HepG2 (cell line): ENCODE results near the gene CCSER1. TPM values are rescaled to one million over a fixed set of nuclear protein-coding genes. Genes with fewer than 3 reads are reported as not detected.

Experiments used
- ATAC-seq: fragments of 200-7000 bp; cut with Tn5 transposase; 3 replicates; pipeline ENCODE4 v1.9.1; 2020; ENCODE audit warnings: mild to moderate bottlenecking, moderate library complexity
- BruUV-seq: library from RNA; stranded (reverse); fragments of 400-500 nt; replicated peaks from 2 replicates; lab custom pipeline; 2021; lab: Mats Ljungman, UMichigan
- CTCF ChIA-PET: fragments of 300-600 bp; formaldehyde crosslinking; extraction: SDS; loops from one replicate; lab custom pipeline; 2021; ENCODE audit warnings: low total read pairs, inconsistent platforms, low intra/inter-chr PET ratio; lab: Yijun Ruan, JAX
- POLR2A ChIA-PET: fragments of 350-600 bp; sonication (Branson Sonifier 250); formaldehyde crosslinking; loops from one replicate; lab custom pipeline; 2020; ENCODE audit warnings: antibody characterized with exemption, inconsistent platforms; lab: Yijun Ruan, JAX
- DNase-seq: peaks from one replicate; pipeline ENCODE4 v3.0.0-alpha.2; 2015; ENCODE audit warnings: low spot score
- FAIRE-seq: peaks from 3 replicates; lab custom pipeline; 2011; peaks lifted over from hg19 to GRCh38; lab: Jason Lieb, UNC
- H2AFZ ChIP-seq: one replicate; pipeline ENCODE4 v1.6.1; 2011; ENCODE audit warnings: low read length, inconsistent platforms
- H3K27ac ChIP-seq: fragments of 300-600 bp; 3 replicates; pipeline ENCODE4 v1.8.0; 2011; ENCODE audit warnings: mixed run types, mild to moderate bottlenecking, mixed read lengths, low read length, inconsistent platforms; ENCODE audit not compliant: insufficient read depth; ENCODE audit errors: extremely low read length
- H3K27me3 ChIP-seq, 2 experiments: fragments of 200-600 bp in 1 of 2; 2 replicates in 1 of 2; 3 replicates in 1 of 2; pipeline versions ENCODE4 v1.6.0 to v1.8.0; 2011; ENCODE audit warnings: low read length in 2 of 2, mild to moderate bottlenecking in 2 of 2, moderate library complexity in 2 of 2, inconsistent platforms in 1 of 2; ENCODE audit not compliant: insufficient read depth in 2 of 2, control insufficient read depth in 1 of 2
- H3K36me3 ChIP-seq, 2 experiments: fragments of 200-600 bp in 1 of 2; replicated peaks in 1 of 2; 2 replicates in 1 of 2; 3 replicates in 1 of 2; pipeline versions ENCODE4 v1.5.1 to v1.8.0; 2011; ENCODE audit warnings: low read length in 2 of 2, inconsistent platforms in 1 of 2; ENCODE audit not compliant: insufficient read depth in 2 of 2, control insufficient read depth in 1 of 2
- H3K4me1 ChIP-seq: 2 replicates; pipeline ENCODE4 v1.5.1; 2012; ENCODE audit warnings: low read length, inconsistent platforms; ENCODE audit not compliant: insufficient read depth
- H3K4me2 ChIP-seq: 2 replicates; pipeline ENCODE4 v1.6.0; 2011; ENCODE audit warnings: low read depth, low read length, inconsistent platforms
- H3K4me3 ChIP-seq, 3 experiments: fragments of 200-600 bp in 1 of 3; sonication (generic), shearing (Covaris generic) in 1 of 3; replicated peaks in 1 of 3; 2 replicates each; pipeline ENCODE4 v1.5.1; 2011 to 2016; ENCODE audit warnings: low read length in 3 of 3, inconsistent platforms in 2 of 3, low read depth in 2 of 3, mild to moderate bottlenecking in 2 of 3, control low read depth in 1 of 3, mixed read lengths in 1 of 3; ENCODE audit not compliant: insufficient read depth in 1 of 3
- H3K79me2 ChIP-seq: one replicate; pipeline ENCODE4 v1.6.1; 2011; ENCODE audit warnings: low read length, inconsistent platforms; ENCODE audit not compliant: insufficient read depth
- H3K9ac ChIP-seq: 2 replicates; pipeline ENCODE4 v1.6.0; 2011; ENCODE audit warnings: mild to moderate bottlenecking, low read depth, low read length, inconsistent platforms; ENCODE audit not compliant: insufficient read depth
- H3K9me3 ChIP-seq: 2 replicates; pipeline ENCODE4 v1.5.1; 2012; ENCODE audit warnings: mild to moderate bottlenecking, low read length
- H4K20me1 ChIP-seq: 2 replicates; pipeline ENCODE4 v1.6.0; 2011; ENCODE audit warnings: inconsistent platforms, mild to moderate bottlenecking, low read length, moderate library complexity; ENCODE audit not compliant: insufficient read depth
- CENPT ChIP-seq: sonication (generic); formaldehyde crosslinking; IDR thresholded peaks from 2 replicates; pipeline ENCODE4 v1.8.0; 2022; ENCODE audit warnings: low read depth, mild to moderate bottlenecking, moderate library complexity, missing genetic modification reagents
- DPF2 ChIP-seq: sonication (generic); formaldehyde crosslinking; IDR thresholded peaks from 2 replicates; pipeline ENCODE4 v1.4.0; 2020; ENCODE audit warnings: mild to moderate bottlenecking, low read depth, missing genetic modification reagents, borderline replicate concordance
- FOXC1 ChIP-seq: sonication (generic); formaldehyde crosslinking; IDR thresholded peaks from 2 replicates; pipeline ENCODE4 v1.8.0; 2022; ENCODE audit warnings: mild to moderate bottlenecking, missing genetic modification reagents, borderline replicate concordance
- ISL2 ChIP-seq: sonication (generic); formaldehyde crosslinking; IDR thresholded peaks from 2 replicates; pipeline ENCODE4 v1.5.0; 2020; ENCODE audit warnings: missing genetic modification reagents
- ISX ChIP-seq: sonication (generic); formaldehyde crosslinking; conservative IDR thresholded peaks from 2 replicates; pipeline ENCODE4 v1.5.0; 2020; ENCODE audit warnings: missing genetic modification reagents
- MYNN ChIP-seq: sonication (generic); formaldehyde crosslinking; IDR thresholded peaks from 2 replicates; pipeline ENCODE4 v1.4.0; 2020; ENCODE audit warnings: mild to moderate bottlenecking, low read depth, missing genetic modification reagents
- NCOA2 ChIP-seq: sonication (generic); formaldehyde crosslinking; IDR thresholded peaks from 2 replicates; pipeline ENCODE4 v1.8.0; 2022; ENCODE audit warnings: inconsistent platforms
- NFKB2 ChIP-seq: sonication (generic); formaldehyde crosslinking; IDR thresholded peaks from 2 replicates; pipeline ENCODE4 v1.4.0; 2020; ENCODE audit warnings: missing genetic modification reagents, borderline replicate concordance
- NR3C1 ChIP-seq: sonication (generic); formaldehyde crosslinking; IDR thresholded peaks from 2 replicates; pipeline ENCODE4 v1.4.0; 2020; ENCODE audit warnings: missing genetic modification reagents
- REPIN1 ChIP-seq: sonication (generic); formaldehyde crosslinking; IDR thresholded peaks from 2 replicates; pipeline ENCODE4 v1.8.0; 2022; ENCODE audit warnings: missing genetic modification reagents, low read depth, mild to moderate bottlenecking, borderline replicate concordance
- REXO4 ChIP-seq: sonication (generic); formaldehyde crosslinking; IDR thresholded peaks from 2 replicates; pipeline ENCODE4 v1.8.0; 2022; ENCODE audit warnings: missing genetic modification reagents, mild to moderate bottlenecking, borderline replicate concordance
- SKIL ChIP-seq: sonication (generic); formaldehyde crosslinking; IDR thresholded peaks from 2 replicates; pipeline ENCODE4 v1.8.0; 2022; ENCODE audit warnings: missing genetic modification reagents, mild to moderate bottlenecking, moderate library complexity, borderline replicate concordance
- SPEN ChIP-seq: sonication (generic); formaldehyde crosslinking; IDR thresholded peaks from 2 replicates; pipeline ENCODE4 v1.5.1; 2020; ENCODE audit warnings: low read depth, mild to moderate bottlenecking, missing genetic modification reagents
- ZBTB7A ChIP-seq: sonication (generic); formaldehyde crosslinking; IDR thresholded peaks from 2 replicates; pipeline ENCODE4 v1.8.0; 2022; ENCODE audit warnings: mild to moderate bottlenecking, missing genetic modification reagents
- ZBTB7B ChIP-seq: sonication (generic); formaldehyde crosslinking; IDR thresholded peaks from 2 replicates; pipeline ENCODE4 v1.4.0; 2020; ENCODE audit warnings: missing genetic modification reagents
- ZFAT ChIP-seq: sonication (generic); formaldehyde crosslinking; conservative IDR thresholded peaks from 2 replicates; pipeline ENCODE4 v1.8.1; 2023; ENCODE audit warnings: missing genetic modification reagents, inconsistent platforms
- ZNF276 ChIP-seq: sonication (generic); formaldehyde crosslinking; IDR thresholded peaks from 2 replicates; pipeline ENCODE4 v1.4.0; 2020; ENCODE audit warnings: mild to moderate bottlenecking, low read depth, missing genetic modification reagents
- ZNF746 ChIP-seq: sonication (generic); formaldehyde crosslinking; IDR thresholded peaks from 2 replicates; pipeline ENCODE4 v1.8.0; 2022; ENCODE audit warnings: mild to moderate bottlenecking, missing genetic modification reagents
- ZNF770 ChIP-seq: sonication (generic); formaldehyde crosslinking; IDR thresholded peaks from 2 replicates; pipeline ENCODE4 v1.5.0; 2020; ENCODE audit warnings: mild to moderate bottlenecking, missing genetic modification reagents
- ZSCAN22 ChIP-seq: sonication (generic); formaldehyde crosslinking; IDR thresholded peaks from 2 replicates; pipeline ENCODE4 v1.4.0; 2020; ENCODE audit warnings: mild to moderate bottlenecking, missing genetic modification reagents
- WGBS: methylation state at CpG from one replicate; pipeline ENCODE4 v1.1.6; 2017; ENCODE audit warnings: low lambda C conversion rate; 5-methylcytosine and 5-hydroxymethylcytosine counted together
- in situ Hi-C: cut with HindIII; loops from 2 replicates; pipeline ENCODE4 v1.10.0; 2017; ENCODE audit warnings: low pct_unique_long_range_greater_than_20kb; ENCODE audit not compliant: extremely low pct_ligation_motif_present
- intact Hi-C: fragments of 100-400 bp; cut with micrococcal nuclease; formaldehyde crosslinking; loops from one replicate; pipeline ENCODE4 v1.10.0; 2022; ENCODE audit not compliant: unreplicated experiment
- polyA plus RNA-seq, 8 experiments: library from polyadenylated mRNA; depleted of rRNA in 3 of 8; stranded (reverse) in 7 of 8; unstranded in 1 of 8; fragments of >200 nt; fragmentation: Illumina TruSeq in 4 of 8; extraction: Trizol in 4 of 8; gene quantifications; 2 replicates each; pipeline versions ENCODE4 v1.2.1 to v1.2.3, GENCODE V29; 2011 to 2016; ENCODE audit warnings: low read depth in 4 of 8, missing spikeins in 1 of 8, mixed read lengths in 1 of 8; ENCODE audit not compliant: insufficient read depth in 1 of 8
- total RNA-seq, 5 experiments: library from RNA; depleted of rRNA; stranded (reverse); fragments of >200 nt; fragmentation: Illumina TruSeq; extraction: Trizol; gene quantifications; 2 replicates each; pipeline ENCODE4 v1.2.3, GENCODE V29; 2016; ENCODE audit warnings: low read depth in 1 of 5

The CCSER1 gene
- total and polyA plus RNA-seq, 2 of the 13 experiments (the other 11 are each of a cell fraction or from before 2014, with no cell fraction given): not detected

GRCh38 chr4:91622925-91623602 lies 1495.9 kb downstream of the CCSER1 start:
- Histone ChIP-seq H2AFZ (no peak overlapping the region), H3K4me1 (no peaks in the 10 kb centered on the region), H3K27me3 (no peaks in the 10 kb centered on the region), H3K36me3 (no peaks in the 10 kb centered on the region), H3K27ac (no peak overlapping the region), H3K4me3 (no peak overlapping the region), H3K9me3 (no peaks in the 10 kb centered on the region), H3K79me2 (no peaks in the 10 kb centered on the region), H4K20me1 (no peaks in the 10 kb centered on the region), H3K9ac (no peak overlapping the region), H3K4me2 (no peak overlapping the region)
- FAIRE-seq (no peak), ATAC-seq (no peak), DNase-seq (no peak)
- intact Hi-C loops (no loop called here), in situ Hi-C loops (no loop called here)
- POLR2A ChIA-PET: no interaction called here
- WGBS: 3% methylated on average over 1 of the region's 3 CpGs
- BruUV-seq: no TSS peak
- TF ChIP-seq CENPT (no peak), ZBTB7A (CRISPR knock-in tag) (no peak), ZSCAN22 (CRISPR knock-in tag) (no peak), NCOA2 (no peak), NFKB2 (CRISPR knock-in tag) (no peak), SKIL (CRISPR knock-in tag) (no peak), FOXC1 (CRISPR knock-in tag) (no peak), ZNF276 (CRISPR knock-in tag) (no peak), REXO4 (no peak), REPIN1 (CRISPR knock-in tag) (no peak), SPEN (CRISPR knock-in tag) (no peak), ZBTB7B (CRISPR knock-in tag) (no peak), ISL2 (no peak), DPF2 (CRISPR knock-in tag) (no peak), MYNN (CRISPR knock-in tag) (no peak), ZNF746 (CRISPR knock-in tag) (no peak), NR3C1 (CRISPR knock-in tag) (no peak), ZFAT (CRISPR knock-in tag) (no peak), ISX (no peak), ZNF770 (no peak)
- CTCF ChIA-PET: no interaction called here
